8988T (cell line): ENCODE data around the gene CCZ1.
"Not testable (repeated sequence)": the region's sequence is repeated elsewhere in the genome, so short reads cannot be mapped to it uniquely, and the experiment has no call there.

ENCODE experiments used
- DNase-seq: peaks from one replicate; pipeline ENCODE4 v3.0.0; 2011

Gene CCZ1

GRCh38 chr7:5898480-5899224 lies at the start of gene CCZ1:
CCZ1 (plus strand) TSS chr7:5898733; CDS start chr7:5898800, 67 bp downstream.
- DNase-seq: peak; percentile 43

- DNase-seq: no peak
These were observed 47.6 kb upstream of the CCZ1 start for GRCh38 chr7:5850944-5851343.

GRCh38 chr7:5854738-5855137 lies 43.8 kb upstream of the CCZ1 start:
- DNase-seq: no peak

GRCh38 chr7:5857041-5857575 lies 41.4 kb upstream of the CCZ1 start:
- DNase-seq: not testable (repeated sequence)

GRCh38 chr7:5858494-5858893 lies 40.0 kb upstream of the CCZ1 start:
- not testable (repeated sequence) for DNase-seq

GRCh38 chr7:5861281-5861680 lies 37.3 kb upstream of the CCZ1 start:
- DNase-seq: not testable (repeated sequence)

- DNase-seq: not testable (repeated sequence)
These were observed 35.7 kb upstream of the CCZ1 start for GRCh38 chr7:5862753-5863366.

GRCh38 chr7:5865279-5865931 lies 33.1 kb upstream of the CCZ1 start:
- DNase-seq: not testable (repeated sequence)

GRCh38 chr7:5867060-5867459 lies 31.5 kb upstream of the CCZ1 start:
- DNase-seq: no peak

- DNase-seq: not testable (repeated sequence)
These were observed 29.6 kb upstream of the CCZ1 start for GRCh38 chr7:5868928-5869341.

GRCh38 chr7:5869691-5870090 lies 28.8 kb upstream of the CCZ1 start:
- DNase-seq: no peak

- DNase-seq: no peak
These were observed 28.2 kb upstream of the CCZ1 start for GRCh38 chr7:5870311-5870710.

- no peak for DNase-seq
These were observed 26.2 kb upstream of the CCZ1 start for GRCh38 chr7:5872326-5872725.

- DNase-seq: not testable (repeated sequence)
These were observed 18.9 kb upstream of the CCZ1 start for GRCh38 chr7:5879591-5879990.

GRCh38 chr7:5880106-5880505 lies 18.4 kb upstream of the CCZ1 start:
- DNase-seq: not testable (repeated sequence)

GRCh38 chr7:5884431-5884830 lies 14.1 kb upstream of the CCZ1 start:
- not testable (repeated sequence) for DNase-seq

GRCh38 chr7:5888021-5888420 lies 10.5 kb upstream of the CCZ1 start:
- not testable (repeated sequence) for DNase-seq

- DNase-seq: not testable (repeated sequence)
These were observed 8.3 kb upstream of the CCZ1 start for GRCh38 chr7:5890244-5890643.

- DNase-seq: no peak
These were observed 6.0 kb upstream of the CCZ1 start for GRCh38 chr7:5892498-5892897.

- DNase-seq: not testable (repeated sequence)
These were observed 1.1 kb upstream of the CCZ1 start for GRCh38 chr7:5897369-5897919.

GRCh38 chr7:5903002-5903401 lies 4.5 kb downstream of the CCZ1 start:
- not testable (repeated sequence) for DNase-seq

- not testable (repeated sequence) for DNase-seq
These were observed 6.2 kb downstream of the CCZ1 start for GRCh38 chr7:5904726-5905125.

GRCh38 chr7:5908835-5909234 lies 10.3 kb downstream of the CCZ1 start:
- not testable (repeated sequence) for DNase-seq
